ENCODE measurements around the gene NR0B2.
"Not testable (repeated sequence)": the region's sequence is repeated elsewhere in the genome, so short reads cannot be mapped to it uniquely, and the experiment has no call there.

Gene NR0B2

GRCh38 chr1:26894263-26894662, 19.5 kb downstream of the NR0B2 start:
- no peak for DNase-seq (ENCODE audit: low read depth in 4 of 4, low spot score in 1 of 4)

GRCh38 chr1:26890467-26890796, 23.3 kb downstream of the NR0B2 start:
- DNase-seq (ENCODE audit: low read depth in 4 of 4, low spot score in 1 of 4): no peak

- DNase-seq (ENCODE audit: low read depth in 4 of 4, low spot score in 1 of 4): peak; percentile 46 to 68 (median 58)
These were observed 24.0 kb downstream of the NR0B2 start, which contains the start of gene GPN2 for GRCh38 chr1:26889551-26890466. Gene GPN2 (minus strand): TSS chr1:26890283. CDS start chr1:26890096, 187 bp downstream.

GRCh38 chr1:26888231-26888630, 25.5 kb downstream of the NR0B2 start:
- DNase-seq (ENCODE audit: low read depth in 4 of 4, low spot score in 1 of 4): no peak

- DNase-seq (ENCODE audit: low read depth in 4 of 4, low spot score in 1 of 4): no peak
These were observed 26.6 kb downstream of the NR0B2 start for GRCh38 chr1:26887125-26887524.

GRCh38 chr1:26882696-26883463, 30.9 kb downstream of the NR0B2 start:
- DNase-seq (ENCODE audit: low read depth in 4 of 4, low spot score in 1 of 4): no peak

GRCh38 chr1:26881611-26882010, 32.2 kb downstream of the NR0B2 start:
- not testable (repeated sequence) for DNase-seq (ENCODE audit: low read depth in 4 of 4, low spot score in 1 of 4)

- no peak for DNase-seq (ENCODE audit: low read depth in 4 of 4, low spot score in 1 of 4)
These were observed 34.0 kb downstream of the NR0B2 start for GRCh38 chr1:26879793-26880192.

- no peak for DNase-seq (ENCODE audit: low read depth in 4 of 4, low spot score in 1 of 4)
These were observed 36.4 kb downstream of the NR0B2 start for GRCh38 chr1:26877326-26877725.

GRCh38 chr1:26874896-26875295, 38.9 kb downstream of the NR0B2 start:
- DNase-seq (ENCODE audit: low read depth in 4 of 4, low spot score in 1 of 4): no peak

GRCh38 chr1:26873097-26873496, 40.7 kb downstream of the NR0B2 start:
- not testable (repeated sequence) for DNase-seq (ENCODE audit: low read depth in 4 of 4, low spot score in 1 of 4)

GRCh38 chr1:26864610-26865480, 48.9 kb downstream of the NR0B2 start:
- DNase-seq (ENCODE audit: low read depth in 4 of 4, low spot score in 1 of 4): peak; percentile 73 to 96 (median 85)

- no peak for DNase-seq (ENCODE audit: low read depth in 4 of 4, low spot score in 1 of 4)
These were observed 50.1 kb downstream of the NR0B2 start for GRCh38 chr1:26863685-26864077.

- peak in 1 of 4 experiments; percentile 49 for DNase-seq (ENCODE audit: low read depth in 4 of 4, low spot score in 1 of 4)
These were observed 50.7 kb downstream of the NR0B2 start, which contains the start of gene SFN for GRCh38 chr1:26862781-26863684. Gene SFN (plus strand): TSS chr1:26863149. CDS start chr1:26863213, 64 bp downstream.

GRCh38 chr1:26861889-26862378, 51.8 kb downstream of the NR0B2 start:
- DNase-seq (ENCODE audit: low read depth in 4 of 4, low spot score in 1 of 4): no peak

Measured in stimulated activated CD4-positive, alpha-beta T cell treated with anti-CD3 and anti-CD28 coated beads, Interleukin-1b, Interleukin-23, amount 100 ng/mL, for 24 hours (primary cell).